HG03432 (cell line): ENCODE measurements around the gene CCDC197.

Experiments
- ATAC-seq: cut with Tn5 transposase; IDR thresholded peaks from one replicate; pipeline ENCODE4 v1.9.1; 2021; ENCODE audit warnings: mild to moderate bottlenecking, moderate library complexity; ENCODE audit not compliant: unreplicated experiment

The CCDC197 gene

DNA sequence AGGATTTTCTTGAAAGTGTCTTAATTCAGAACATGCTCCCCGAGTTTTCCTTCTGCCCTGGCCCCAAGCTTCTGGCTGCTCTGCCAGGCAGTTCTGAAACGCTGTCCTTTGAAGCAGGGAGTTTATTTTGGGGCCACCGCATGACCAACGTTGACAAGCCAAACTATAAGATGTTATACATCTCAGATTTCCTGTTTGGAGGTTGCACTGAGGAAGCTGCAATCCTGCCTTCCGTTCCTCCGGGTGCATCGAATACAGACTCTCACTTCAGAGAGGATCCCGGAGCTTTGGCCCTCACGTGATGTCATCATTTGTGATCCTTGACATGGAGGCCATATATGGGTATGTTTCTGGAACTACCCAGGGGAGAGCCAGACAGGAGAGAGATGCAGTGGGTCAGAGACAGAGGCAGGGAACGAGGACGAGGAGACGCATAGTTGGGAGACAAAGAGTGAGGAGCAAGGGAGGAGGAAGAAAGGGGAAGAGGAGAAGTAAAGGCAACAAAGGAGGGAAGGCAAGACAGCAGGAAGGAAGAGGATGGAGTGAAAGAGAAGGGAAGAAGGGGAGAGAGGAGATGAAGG lies 20.5 kb upstream of the CCDC197 start, which contains the start of gene ASB2:
Gene ASB2, minus strand, starts transcription at position 94 of the 581 bp plus-strand sequence. CDS start 12,031 bp downstream, outside the sequence.
- peak; percentile 12 for ATAC-seq

DNA sequence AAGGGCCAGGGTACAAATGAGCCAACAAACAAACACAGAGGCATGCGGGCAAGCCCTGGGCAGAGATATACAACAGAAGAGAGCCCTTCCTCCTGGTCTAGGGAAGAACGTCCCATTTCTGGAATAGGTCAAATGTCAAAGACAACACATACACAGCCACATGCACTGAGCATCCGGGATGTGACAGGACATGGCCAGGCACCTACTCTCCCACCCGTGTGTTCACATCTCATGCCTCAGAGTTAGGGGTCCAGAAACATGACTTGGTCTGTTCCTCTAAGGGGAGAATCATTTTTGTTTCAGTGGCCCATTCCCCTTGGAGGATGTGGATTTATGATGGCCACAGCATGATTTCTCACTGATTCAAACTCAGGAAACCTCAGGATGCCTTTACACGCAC lies 19.9 kb upstream of the CCDC197 start:
- ATAC-seq, result no peak

DNA sequence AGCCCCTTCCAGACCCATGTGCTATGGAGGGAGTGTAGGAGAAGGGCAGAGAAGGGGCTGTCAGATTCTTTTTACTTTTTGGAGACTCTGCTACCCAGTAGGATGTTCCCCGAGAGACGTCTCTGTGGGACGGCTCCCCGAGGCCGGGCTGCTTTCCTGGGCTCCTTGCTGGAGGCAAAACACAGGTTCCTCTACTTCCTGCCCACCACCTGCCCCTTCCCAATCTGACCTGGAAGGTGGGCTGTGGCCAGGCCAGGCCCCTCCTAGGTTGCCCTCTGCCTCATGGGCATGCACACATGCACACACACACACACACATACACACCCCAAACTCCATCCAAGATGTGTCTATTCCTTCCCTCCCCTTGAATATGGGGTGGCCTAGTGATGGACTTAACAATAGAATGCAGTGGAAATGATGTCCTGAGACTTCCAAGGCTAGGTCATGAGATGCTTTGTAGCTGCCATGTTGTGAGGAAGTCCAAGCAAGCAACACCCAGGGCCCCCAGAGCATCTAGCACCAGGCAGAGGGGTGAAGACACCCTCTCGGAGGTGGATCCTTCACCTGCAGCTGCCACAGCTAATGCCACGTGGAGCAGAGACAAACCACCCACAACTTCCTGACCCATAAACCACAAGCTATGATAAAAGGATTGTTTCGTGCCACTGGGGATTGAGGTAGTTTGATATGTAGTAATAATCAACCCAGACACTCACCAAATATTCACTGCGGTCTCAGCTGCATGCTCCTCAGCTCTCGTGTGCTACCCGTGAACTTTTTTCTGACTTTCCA lies 19.1 kb upstream of the CCDC197 start:
- peak; percentile 53 for ATAC-seq

DNA sequence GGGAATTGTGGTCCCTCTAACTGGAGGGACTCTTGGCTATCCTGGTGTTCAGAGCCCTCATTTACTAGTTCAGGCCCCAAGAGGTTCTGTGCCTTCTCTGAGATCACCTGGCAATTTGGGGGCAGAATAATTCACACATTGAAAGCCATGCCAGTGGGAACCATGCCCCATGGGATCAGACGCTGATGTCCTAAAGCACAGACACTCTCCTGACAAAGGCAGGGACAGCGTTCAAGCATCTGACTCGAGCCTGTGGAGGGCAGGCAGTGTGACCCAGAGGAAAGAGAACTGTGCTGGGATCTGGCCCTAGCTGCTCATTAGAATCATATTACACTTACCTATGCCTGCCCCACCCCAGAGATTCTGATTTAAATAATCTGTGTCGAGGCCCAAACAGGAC lies 18.4 kb upstream of the CCDC197 start:
- ATAC-seq, result no peak

DNA sequence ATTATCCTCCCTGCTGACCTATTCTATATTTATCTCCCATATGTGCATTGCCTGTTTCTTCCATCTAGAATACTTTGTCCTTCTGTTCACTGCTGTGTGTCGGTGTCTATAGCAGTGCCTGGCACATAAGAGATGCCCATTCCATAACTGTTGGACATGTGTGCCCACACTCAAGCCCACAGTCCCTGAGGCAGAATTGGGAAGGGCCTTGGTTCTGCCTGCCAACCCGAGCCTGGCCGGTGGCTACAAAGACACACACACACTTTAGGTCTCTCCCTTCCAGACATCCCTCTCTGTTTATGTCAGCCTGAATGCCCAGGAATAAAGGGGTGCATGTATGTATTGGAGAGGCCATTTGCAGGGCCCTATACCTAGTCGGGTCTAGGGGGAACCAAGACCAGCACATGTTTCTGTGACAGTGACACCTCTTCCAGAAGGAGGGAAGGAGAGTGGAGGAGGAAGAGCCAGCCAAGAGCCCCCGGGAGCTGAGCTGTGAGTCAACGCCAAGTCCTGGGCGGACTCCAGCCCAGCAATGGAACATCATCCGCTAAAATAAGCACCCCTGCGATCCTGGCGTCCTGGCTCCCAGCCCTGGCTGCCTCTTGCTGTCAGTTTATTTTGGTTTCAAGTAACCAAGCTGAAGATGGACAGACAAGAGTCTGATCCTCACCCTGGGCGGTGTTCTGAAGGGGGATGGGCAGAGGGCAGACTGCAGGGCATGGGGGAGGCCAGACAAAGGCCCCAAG lies 16.5 kb upstream of the CCDC197 start:
- ATAC-seq, result no peak

DNA sequence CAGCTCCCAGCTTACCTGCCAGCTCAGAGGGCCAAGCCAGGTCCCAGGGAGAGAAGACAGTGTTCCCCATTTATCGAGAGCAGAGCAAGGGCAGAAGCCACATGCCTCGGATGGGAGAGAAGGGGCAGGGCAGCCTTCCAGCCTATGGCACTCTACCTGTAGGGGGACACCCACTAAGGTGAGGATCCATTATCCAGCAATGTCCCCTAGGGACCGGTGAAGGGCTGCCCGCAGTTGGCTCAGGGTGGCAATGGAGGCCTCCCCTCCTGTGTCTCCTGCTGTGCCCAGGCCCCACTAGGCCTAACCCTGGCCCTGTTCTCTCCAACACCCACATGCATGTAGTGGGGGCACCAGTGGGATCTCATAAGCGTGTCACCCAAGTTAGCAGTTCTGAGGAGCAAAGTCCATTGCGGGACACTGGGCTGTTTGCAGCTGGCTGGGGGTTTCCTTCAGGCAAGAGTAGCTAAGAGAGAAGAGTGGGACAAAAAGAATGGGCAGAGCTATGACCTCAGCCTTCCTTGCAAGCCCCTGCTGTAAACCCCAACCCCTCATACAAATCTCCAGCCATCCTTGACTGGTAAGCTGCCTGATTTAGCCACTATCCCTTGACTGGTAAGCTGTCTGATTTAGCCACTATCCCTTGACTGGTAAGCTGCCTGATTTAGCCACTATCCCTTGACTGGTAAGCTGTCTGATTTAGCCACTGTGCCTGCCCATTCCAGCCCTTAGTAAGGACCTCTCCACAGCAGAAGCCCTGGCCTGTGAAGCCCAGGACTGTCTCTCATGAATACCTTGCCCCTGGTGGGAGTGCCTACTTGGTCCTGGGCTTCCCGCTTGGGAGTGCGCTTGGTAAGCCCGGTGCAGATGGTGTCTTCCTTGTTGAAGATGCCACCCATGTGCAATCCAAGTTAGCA lies 15.5 kb upstream of the CCDC197 start:
- no peak for ATAC-seq

DNA sequence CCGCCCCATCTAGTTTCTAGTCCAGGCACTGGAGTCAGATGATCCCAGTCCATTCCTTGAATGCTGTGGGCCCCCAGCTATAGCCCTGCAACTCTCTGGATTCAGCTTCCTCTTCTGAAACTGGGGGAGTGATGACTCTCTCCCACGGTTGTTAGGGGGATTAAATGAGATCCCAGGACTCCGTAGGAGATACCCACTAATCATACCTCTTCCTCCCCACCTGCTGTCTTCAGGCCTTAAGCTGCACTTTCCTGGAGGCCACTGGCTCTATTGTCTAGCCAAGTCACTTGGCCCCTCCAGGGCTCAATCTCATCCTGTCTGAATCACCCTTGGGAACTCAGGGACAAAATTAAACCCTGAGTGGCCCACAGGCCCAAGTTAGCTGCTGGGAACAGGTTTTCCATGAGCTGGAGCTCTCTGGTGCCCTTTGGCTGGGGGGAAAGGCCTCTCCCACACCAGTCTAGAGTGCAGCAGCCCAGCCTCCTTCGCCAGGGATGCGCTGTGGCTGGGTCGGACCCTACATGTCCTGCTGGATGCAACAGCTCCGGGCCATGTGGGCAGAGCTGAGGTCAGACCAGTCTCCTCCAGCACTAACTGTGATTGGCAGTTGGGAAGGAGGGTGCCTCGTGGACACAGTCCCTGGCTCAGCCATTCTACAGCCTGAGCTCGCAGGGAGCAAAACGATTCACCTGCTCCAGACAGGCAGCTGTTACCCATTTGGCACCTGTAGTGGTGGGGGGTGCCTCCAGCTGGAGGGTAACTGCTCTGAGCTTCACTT lies 14.7 kb upstream of the CCDC197 start:
- no peak for ATAC-seq

DNA sequence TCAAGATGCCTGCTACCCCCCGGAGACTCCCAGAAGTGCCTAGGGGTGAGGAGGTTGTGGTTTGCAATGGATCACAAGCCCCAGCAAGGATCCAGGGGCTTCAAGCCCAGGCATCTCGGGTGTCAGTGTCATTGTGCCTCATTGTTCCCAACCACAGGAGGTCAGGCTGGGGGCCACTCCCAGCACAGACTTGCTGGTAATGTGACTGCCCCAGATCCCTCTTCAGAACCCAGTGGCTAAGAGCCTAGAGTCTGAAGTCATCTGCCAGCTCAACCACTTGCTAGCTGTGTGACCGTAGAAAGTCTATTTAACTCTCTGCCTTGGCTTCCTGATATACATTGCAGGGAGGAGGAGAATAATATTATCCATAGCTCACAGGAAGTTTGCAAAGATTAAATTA lies 13.0 kb upstream of the CCDC197 start:
- no peak for ATAC-seq

DNA sequence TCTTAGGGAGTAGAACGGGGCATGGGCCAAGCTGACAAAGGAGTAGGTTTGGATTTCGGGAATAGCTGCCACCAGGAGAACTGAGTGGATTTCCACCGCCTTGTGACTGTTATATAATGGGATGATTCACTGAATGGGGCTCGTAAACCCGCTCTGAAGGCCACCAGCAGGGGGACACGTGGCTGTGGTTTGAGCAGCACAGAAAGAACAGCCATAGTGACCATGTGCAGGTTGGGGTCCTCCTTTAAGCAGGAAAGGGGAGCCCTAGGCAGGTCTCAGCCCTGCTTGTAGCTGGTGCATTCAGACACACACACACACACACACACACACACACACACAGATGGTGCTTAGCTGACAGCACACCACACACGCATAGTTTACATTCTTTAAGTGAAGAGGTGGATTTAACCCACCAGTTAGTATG lies 12.1 kb upstream of the CCDC197 start:
- no peak for ATAC-seq

DNA sequence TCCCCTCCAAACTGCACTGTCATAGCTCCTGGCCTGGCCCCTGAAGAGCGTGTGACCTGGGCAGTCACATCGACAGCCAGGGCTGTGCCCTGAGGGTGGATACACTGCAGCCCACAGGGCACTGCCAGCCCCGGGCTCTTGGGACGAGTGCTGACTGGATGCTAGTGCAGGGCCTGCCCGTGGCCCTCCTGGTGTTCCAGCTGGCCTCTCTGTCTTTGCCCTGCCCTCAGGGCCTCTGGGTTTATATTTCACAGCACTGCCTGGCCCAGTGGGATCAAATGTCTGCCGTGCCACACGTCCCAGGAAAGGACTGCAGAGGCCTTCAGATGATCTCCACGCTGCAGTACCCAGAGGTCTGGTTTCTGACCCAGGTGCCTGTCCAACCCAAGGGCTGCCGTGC lies 10.1 kb upstream of the CCDC197 start:
- no peak for ATAC-seq

DNA sequence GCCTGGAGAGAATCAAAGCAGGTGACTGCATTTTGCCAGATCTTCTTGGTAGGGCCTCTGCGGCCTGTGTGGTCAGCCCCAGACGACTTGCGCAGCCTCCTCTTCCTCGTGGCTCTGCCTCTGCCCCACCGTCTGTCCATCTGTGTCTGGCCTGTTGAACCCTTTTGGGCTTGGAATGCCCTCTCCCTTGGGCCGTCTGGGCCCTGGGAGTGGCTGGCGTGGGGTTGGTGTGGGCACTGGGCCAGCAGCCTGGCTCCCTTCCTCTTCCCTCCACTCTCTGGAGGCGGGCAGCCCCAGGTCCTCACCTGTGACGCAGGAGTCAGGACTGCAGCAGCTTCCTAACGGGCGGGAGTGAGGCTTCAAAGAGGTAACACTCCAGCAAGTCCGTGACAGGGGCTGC lies 9.7 kb upstream of the CCDC197 start:
- ATAC-seq, result no peak

DNA sequence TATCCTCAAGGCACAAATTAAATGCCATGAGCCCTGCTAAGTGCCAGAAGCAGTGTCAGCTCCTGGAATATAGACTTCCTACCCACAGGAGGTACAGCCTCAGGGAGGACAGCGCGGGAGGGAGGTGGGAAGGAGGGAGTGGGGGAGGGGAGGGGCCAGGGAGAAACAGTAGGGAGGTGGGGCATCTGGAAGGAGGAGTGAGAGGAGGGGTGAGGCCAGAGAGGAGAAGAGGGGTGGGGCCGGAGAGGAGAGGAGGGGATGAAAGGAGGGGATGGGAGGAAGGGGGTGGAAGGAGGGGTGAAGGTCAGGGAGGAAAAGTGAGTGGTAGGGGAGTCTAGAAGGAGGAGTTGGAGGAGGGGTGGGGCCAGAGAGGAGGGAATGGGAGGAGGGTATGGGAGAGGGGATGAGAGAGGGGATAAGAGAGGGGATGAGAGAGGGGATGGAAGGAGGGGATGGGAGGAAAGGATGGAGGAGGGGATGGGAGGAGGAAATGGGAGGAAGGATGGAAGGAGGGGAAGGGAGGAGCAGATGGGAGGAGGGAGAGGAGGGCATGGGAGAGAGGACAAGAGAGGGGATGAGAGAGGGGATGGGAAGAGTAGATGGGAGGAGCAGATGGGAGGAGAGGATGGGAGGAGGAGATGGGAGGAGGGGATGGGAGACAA lies 9.2 kb upstream of the CCDC197 start:
- ATAC-seq, result no peak

DNA sequence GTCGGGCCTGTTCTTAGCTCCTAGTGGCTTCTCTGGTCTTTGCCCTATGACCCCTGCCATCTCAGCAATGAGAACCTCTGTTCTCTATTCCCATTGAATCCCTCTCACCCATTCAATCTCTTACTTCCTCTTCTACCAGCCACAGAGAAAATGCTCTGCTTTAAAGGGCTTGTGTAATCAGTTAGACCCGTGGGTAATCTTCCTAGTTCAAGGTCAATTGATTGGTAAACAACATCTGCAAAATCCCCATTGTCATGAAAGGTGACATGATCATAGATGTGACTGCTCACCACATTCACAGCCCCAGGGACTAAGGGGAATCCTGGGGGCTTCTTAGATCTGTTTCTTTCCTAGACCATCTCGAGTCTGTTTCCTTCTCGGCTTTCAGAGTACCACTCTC lies 7.2 kb upstream of the CCDC197 start:
- peak; percentile 61 for ATAC-seq

DNA sequence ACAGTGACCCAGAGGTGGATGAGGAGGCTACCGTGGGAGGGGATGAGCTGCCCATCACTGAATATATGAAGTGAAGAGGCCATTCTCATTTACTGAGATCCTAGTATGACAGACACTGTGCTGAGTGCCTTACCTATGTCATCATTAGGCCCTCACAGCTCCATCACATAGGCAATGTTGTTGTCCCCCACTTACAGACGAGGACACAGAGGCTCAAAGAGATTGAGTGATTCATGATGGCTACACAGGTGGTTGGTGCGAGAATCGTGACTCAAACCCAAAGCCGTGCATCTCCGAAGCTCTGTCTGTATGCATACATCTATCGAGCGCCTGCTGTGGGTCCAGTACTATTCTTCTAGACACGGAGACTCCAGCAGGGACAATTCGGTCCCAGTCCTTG lies 5.9 kb upstream of the CCDC197 start:
- no peak for ATAC-seq

DNA sequence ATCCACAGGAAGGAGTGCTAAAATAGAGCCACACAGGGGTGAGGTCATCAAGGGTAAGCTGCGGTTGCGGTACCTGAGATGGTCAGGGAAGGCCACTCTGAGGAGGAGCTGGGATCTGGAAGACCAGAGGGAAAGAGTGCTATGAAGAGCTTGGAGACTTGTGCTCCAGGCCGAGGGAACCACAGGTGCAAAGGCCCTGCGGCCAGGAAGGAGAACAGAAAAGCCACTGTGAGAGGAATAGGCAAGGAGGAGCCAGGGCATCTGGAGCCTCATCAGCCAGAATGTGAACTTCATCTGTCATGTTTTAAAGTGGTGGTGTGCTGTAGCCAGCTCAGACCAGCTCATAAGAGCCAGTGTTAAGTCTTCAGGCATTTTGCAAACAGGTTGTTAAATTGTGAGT lies 5.5 kb upstream of the CCDC197 start:
- ATAC-seq, result no peak

DNA sequence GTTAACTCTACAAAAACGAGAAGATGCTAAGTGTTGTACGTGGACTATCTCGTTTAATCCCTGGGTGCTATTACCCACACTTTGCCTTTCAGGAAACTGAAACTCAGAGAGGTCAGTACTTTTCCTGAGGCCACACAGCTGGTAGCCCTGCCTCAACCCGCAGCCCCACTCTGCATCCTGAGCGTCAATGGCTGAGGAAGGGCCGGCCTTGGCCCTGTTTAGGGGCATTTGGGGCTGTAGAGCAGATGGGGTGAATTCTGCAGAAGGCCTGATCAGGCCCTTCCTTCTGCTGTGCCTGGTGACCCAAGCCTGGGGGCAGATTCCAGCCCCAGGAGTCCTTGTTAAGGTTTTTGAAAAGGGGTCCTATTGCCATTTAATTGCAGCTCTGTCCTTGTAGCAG lies 3.7 kb upstream of the CCDC197 start:
- ATAC-seq, result no peak

DNA sequence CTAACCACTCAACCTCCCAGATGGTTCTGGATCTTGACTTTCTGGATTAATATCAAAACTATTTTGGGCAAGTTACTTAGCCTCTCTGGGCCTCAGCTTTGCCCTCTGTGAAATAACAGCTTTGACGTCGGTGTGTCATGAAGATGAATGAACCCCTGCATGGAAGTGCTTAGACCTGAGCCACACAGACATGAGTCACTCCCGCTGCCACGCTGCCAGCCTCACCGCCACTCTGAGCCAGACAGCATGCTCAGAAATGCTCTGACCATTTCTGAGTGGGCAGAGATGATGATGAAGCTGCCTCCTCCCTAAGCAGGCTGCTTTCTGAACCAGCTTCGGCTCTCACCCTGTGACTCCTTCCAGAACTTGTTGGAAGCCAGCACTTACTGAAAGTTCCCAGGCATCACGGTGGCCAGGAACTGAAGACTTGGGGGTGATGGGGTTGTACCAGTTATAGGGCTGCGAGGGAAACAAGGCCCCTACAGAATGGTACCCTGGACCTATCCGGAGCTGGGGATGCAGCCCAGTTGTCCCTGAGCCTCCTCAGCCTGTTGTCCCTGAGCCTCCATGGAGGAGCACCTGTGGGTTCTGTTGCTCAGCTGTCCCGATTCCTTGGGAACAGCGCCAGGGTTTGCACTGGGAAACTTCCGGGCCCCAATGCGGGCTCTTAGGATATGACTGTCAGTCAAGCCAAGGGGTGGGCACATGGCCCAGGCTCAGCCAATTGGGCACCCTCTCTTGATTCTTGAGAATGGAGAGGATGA lies 2.0 kb upstream of the CCDC197 start:
- no peak for ATAC-seq

DNA sequence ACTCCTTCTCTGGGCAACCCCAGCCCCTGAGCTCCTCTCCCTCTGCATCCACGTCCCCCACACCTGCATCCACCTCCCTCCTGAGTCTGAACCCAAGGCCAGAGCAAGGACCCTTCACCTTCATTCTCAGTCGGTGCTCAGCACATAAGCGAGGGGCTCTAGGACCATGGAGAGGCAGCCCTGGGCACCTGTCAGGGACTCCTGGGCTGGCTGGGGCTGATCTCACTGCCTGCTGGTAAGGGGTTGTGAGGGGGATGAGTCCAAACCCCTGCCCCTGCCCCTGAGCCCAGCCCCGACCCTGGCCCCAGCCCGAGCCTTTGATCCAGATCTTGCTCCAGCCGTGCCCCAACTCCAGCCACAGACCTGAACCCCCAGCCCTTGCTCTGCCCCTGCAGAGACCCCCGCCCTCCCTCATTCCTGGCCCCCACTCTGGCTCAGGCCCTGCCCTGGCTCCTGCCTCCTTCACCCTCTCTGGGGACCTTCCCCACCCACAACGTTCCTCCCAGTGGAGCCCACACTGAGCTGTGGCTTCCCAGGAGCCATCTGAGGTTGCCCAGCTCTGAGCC lies 888 bp upstream of the CCDC197 start:
- no peak for ATAC-seq
